ENCODE results near the gene SMIM41.

SMIM41 gene

GRCh38 chr12:52156311-52156710, 76.8 kb downstream of the SMIM41 start:
- no peak for TF ChIP-seq CTCF (IDR thresholded peaks at IDR 0.05; ENCODE audit: insufficient read depth, low read length, missing control alignments)
- POLR2A ChIA-PET, result no interaction called here
- no peak overlapping the region for H3K4me3 ChIP-seq (ENCODE audit: low read depth, low read length)
- CTCF ChIA-PET, result interaction anchor here (0.6 to 6.2 kb wide), 42 partner anchors 11 to 824 kb away, joined by 3 to 78 read pairs (median 5); partner anchors contain the start of genes KRT5 and KRT80
- no peak for DNase-seq (ENCODE audit: low read depth, low spot score)

- no peak overlapping the region for H3K4me3 ChIP-seq (ENCODE audit: low read depth, low read length)
- DNase-seq (ENCODE audit: low read depth, low spot score), result no peak
- ChIA-PET POLR2A (no interaction called here), CTCF (interaction anchor here (0.6 to 5.3 kb wide), 55 partner anchors 10 to 824 kb away, joined by 3 to 77 read pairs (median 4); partner anchors contain the start of genes KRT5 and KRT80)
- peak; percentile 97 for TF ChIP-seq CTCF (IDR thresholded peaks at IDR 0.05; ENCODE audit: insufficient read depth, low read length, missing control alignments)
Measured at GRCh38 chr12:52156757-52157565, 77.5 kb downstream of the SMIM41 start.

- ChIA-PET CTCF (interaction anchor here (0.8 to 5.3 kb wide), 39 partner anchors 13 to 727 kb away, joined by 3 to 77 read pairs (median 5); partner anchors contain the start of gene KRT80), POLR2A (no interaction called here)
- DNase-seq (ENCODE audit: low read depth, low spot score), result no peak
- H3K4me3 ChIP-seq (ENCODE audit: low read depth, low read length), result no peak overlapping the region
- TF ChIP-seq CTCF (IDR thresholded peaks at IDR 0.05; ENCODE audit: insufficient read depth, low read length, missing control alignments), result no peak
Measured at GRCh38 chr12:52157566-52158150, 78.2 kb downstream of the SMIM41 start.

Measured in AG04449 (cell line).